GM18907 (cell line): ENCODE measurements around the gene OR2T2.
"Not testable (repeated sequence)": the region's sequence is repeated elsewhere in the genome, so short reads cannot be mapped to it uniquely, and the experiment has no call there.

ENCODE experiments used
- ATAC-seq: cut with Tn5 transposase; IDR thresholded peaks from one replicate; pipeline ENCODE4 v1.9.1; 2021; ENCODE audit warnings: mild to moderate bottlenecking, moderate library complexity; ENCODE audit not compliant: unreplicated experiment

Gene OR2T2, protein sequence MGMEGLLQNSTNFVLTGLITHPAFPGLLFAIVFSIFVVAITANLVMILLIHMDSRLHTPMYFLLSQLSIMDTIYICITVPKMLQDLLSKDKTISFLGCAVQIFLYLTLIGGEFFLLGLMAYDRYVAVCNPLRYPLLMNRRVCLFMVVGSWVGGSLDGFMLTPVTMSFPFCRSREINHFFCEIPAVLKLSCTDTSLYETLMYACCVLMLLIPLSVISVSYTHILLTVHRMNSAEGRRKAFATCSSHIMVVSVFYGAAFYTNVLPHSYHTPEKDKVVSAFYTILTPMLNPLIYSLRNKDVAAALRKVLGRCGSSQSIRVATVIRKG

DNA sequence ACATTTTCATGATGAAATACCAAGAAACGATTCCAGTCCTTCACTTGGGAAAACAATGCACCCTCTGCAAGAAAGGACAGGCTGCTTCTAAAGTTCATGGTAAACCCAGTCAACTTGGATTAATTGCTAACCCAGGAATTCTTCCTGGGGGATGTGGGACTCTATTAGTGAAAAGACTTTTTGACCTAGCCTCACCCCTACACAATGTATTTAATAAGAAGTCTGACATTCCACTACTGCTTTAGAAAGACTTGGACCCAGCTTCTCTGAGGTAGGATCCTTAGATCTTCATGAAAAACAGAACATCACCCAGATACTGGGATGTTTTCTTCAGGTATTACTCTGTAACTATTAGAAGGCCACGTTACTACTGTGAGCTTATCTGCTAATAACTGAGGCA, at the start of gene OR2T2:
Gene OR2T2, plus strand, starts transcription at position 239 of the 400 bp plus-strand sequence. CDS start 7,161 bp downstream, outside the sequence.
- ATAC-seq: not testable (repeated sequence)

DNA sequence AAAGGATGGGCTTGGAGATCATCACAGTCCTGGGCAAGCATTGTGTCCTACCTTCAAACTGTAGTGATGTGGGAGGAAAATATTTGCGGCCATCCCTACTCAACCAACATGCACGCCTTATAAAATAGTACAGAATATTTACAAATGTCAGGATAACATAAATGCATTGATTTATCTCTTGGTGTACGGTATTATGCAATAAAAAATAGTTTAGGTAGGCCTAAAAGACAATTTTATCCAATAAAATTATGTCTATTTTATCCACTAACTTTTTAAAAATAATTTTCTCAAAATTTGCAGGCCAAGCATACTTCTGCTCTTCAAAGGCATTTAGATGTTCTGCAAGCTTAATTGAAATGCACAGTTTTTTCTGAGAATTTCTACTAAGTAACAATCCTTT, 42.7 kb upstream of the OR2T2 start, which contains the start of gene OR2T1:
Gene OR2T1, plus strand, starts transcription at position 301 of the 400 bp plus-strand sequence. CDS start 3,100 bp downstream, outside the sequence.
- ATAC-seq: no peak

DNA sequence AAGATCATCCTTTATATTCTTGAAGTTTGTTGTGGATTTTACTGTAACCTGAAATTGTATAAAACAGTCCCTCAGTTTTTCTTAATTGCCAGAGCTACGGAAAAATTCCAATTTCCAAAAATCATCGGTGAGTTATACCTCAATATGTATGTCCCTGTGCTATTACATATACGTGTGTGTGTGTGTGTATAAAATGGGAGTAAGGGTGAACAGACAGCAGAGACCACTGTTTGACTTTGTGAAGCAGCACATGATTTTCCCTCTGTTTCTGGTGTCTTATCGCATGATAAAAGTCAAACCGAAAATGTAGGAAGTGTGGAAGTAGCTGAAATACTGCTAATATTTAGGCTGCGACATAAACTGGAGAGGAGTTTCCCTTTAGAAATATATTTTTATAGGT, 41.4 kb upstream of the OR2T2 start:
- ATAC-seq: no peak

DNA sequence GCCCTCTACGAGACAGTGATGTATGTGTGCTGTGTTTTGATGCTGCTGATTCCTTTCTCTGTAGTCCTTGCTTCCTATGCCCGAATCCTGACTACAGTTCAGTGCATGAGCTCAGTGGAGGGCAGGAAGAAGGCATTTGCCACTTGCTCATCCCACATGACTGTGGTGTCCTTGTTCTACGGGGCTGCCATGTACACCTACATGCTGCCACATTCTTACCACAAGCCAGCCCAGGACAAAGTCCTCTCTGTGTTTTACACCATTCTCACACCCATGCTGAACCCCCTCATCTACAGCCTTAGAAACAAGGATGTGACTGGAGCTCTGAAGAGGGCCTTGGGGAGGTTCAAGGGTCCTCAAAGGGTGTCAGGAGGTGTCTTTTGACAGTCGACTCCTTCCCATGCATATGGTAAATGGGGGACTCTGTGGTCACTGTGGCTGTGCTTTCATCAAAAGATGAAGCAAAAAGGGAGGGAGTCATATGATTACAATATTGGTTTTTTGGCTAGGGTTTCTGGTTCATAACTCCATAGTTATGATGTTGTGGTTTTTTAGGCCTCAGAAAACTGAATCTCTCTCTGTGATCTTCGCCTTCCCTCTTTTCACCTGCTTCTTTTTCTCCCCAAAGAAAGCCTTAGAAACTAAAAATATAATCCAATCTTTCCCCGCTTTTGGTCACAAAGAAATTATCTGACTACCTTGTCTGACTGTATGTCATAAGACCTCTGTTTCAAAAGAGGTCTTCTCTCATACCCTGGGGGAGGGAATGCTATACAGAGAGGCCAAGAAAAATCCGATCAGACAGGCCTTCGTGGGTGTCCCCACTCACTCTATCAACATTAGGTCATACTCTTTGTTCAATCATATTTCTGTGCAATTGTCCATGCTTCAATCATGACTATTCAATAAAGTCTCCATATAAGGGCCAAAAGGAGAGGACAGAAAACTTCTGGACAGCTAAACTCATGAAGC, 38.4 kb upstream of the OR2T2 start:
- no peak for ATAC-seq

DNA sequence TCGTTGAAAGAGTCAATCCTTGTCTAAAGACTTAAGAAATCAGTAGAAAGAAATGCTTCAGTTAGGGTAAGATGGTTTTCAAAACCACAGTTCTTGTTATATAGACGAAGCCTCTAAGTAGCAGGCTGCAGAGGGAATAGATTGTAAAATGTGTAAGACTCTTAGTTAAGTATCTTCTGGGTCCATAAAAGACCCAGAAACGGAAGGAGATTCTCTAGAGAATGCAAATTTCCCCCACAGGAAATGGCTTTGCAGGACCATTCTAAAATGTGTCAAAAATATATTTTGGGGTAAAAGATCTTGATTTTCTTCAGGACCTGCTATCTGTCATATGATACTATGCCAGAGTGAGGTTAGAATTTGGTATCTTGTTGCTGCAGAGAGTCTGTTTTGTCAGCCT, 29.2 kb upstream of the OR2T2 start:
- ATAC-seq: no peak

DNA sequence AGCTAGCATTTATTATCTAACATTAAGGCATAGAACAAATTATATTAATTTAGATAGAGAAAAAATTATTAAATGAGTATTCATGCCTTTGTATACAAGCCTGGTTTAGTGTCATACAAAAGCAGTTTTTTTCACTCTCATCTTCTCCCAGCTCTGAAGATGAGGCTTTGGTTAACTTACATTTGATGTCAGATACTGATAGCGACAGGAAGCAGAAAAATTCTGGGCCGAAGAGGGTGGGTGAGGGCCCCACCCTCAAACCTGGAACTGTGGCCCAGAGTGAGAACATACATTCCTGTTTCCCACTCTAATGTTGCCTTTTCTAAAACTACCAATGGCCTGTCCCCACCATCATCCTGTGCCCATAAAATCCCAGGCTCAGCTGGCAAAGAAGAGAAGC, 27.6 kb upstream of the OR2T2 start:
- ATAC-seq: no peak

DNA sequence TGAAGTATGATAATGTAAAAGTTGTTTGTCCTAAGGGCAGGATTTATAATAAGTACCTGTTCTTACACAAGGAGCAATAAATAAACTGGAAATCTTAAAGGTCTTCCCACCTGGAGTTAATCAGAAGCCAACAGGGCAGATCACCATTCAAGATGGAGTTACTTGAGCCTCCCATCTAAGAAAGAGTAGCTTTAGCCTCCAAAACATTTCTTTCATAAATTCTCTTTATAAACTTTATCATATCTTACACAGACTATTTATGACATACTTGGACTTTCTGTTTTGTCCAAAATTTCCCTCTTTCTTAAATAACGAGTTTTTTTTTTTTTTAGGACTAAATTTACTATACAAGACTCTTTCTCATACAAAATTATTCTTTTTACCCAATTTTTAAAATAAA, 24.1 kb upstream of the OR2T2 start:
- ATAC-seq: no peak

DNA sequence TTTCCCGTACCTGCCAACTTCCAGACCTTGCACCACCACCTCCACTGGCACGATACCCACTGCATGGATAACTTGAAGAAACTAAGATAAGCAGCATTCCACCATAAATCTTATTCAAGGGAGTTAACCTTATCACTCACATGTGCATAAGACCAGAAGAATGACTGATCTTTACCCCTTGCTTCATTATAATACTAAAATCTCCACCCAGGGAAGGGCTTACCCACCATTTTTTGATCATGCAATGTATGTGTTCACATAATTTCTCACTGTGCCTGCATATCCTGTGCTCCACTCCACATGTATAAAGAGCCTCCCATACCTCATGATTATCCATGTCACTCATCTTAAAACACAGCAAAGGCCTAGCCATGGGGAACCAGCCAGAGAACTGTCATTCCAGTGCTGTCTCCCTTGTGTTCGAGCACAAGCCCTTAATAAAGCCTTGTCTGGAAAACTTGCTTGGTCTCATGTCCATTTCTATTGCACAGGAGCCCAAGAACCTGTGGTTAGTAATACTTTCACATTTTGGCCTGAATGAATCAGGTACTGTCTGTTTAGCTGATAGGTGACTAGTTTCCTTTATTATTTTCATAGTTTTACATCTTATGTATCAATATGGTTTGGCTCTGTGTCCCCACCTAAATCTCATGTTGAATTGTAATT, 17.8 kb upstream of the OR2T2 start:
- peak; percentile 51 for ATAC-seq

DNA sequence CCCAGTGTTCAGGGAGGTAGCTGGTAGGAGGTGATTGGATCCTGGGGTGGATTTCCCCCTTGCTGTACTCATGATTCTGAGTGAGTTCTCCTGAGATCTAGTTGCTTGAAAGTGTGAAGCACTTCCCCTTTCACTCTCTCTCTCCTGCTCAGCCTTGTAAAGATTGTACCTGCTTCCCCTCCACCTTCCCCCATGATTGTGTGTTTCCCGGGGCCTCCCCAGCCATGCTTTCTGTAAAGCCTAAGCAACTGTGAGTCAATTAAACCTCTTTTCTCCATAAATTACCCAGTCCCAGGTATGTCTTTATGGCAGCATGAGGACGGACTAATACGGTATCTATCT, 17.3 kb upstream of the OR2T2 start:
- ATAC-seq: peak; percentile 97

DNA sequence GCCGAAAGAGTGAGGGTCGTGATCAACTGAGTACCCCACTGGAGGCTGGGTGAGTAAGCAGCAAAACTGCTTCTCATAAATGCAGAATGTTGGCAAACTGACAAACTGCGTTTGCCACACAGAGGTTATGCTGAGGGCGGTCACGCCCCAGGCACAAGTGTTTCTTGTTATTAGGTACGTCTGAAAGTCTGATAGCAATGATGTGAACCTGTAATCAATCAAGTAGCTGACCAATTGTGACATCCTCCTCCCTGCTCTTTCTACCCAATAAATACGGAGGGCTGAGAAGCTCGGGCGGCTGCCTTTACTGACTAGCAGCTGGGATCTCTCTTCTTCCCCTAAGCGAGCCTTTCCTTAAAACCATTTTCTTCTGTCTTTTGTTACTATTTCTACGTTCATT, 13.8 kb upstream of the OR2T2 start:
- not testable (repeated sequence) for ATAC-seq

DNA sequence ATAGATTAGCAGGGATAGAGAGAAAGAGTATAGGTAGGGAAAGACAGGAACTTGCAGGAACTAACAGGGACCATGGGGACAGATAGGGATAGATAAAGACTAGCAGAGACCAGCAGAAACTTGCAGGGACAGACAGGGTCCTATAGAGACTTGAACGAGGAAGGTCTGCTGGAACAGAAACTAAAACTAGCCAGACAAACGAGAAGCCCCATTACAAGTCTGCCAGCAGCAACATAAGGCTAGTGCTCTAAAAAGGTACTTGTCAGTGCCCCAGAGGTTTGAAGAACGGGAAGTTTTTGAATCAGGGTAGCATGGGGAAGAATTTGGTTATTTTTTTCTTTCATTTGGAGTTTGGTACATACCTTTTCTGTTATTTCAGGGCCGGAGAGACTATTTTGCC, 13.2 kb upstream of the OR2T2 start:
- not testable (repeated sequence) for ATAC-seq

DNA sequence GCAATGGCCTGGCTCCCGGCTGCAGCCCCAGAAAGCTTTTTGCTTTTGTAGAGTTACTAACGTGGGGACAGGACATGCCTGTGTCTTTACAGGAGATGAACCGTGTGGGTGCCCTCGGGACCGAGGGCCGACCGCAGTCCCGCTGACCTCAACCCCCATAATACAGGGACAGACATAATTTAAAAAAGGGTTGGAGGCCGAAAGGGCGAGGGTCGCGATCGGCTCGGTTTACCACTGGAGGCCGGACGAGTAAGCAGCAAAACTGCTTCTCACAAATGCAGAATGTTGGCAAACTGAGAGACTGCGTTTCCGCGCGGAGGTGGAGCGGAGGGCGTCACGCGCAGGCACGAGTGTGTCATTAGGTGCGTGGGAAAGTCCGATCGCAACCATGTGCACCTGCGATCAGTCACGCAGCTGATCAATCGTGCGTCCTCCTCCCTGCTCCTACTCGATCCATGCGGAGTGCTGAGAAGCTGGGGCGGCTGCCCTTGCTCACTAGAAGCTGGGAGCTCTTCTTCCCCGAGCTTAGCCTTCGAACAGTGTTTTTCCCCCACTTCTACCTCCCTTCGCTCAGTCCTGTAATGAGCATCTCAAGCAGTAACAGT, 11.5 kb upstream of the OR2T2 start:
- not testable (repeated sequence) for ATAC-seq

DNA sequence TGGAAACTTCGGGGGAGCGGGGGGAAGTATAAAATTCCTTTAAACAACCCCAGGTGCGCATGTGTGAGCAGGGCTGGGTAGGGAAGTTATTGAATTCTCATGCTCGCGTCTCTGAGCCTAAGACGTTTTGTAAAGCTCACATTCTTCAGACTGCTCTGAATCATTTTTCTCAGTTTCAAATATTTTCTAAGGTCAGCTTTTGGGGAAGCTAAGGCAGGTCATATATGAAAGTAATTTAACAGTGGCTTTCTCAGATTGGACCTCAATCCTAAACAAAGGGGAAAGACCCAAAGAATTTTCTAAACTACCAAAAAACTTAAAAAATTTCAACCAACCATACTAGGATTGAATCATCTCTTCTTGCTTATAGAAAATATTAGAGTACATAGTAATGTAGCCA, 10.5 kb upstream of the OR2T2 start:
- peak; percentile 62 for ATAC-seq

DNA sequence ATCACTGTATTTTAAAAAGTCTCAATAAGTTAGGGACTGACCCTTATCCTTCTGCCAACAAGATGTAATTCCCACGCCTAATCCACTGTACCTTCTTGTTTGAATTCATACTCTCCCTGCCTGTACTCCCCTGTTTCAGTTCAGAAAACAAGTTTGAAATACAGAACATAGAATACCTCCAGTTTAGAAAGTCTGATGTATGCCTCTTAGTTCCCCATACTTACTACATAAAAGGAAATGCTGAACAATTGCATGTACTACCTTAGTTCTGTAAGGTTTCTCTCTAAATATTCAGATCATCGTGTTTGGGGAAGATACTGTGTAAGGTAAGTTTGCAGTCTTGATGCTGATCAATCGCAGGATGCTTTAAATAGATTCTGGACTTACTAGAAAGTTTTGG, 9.1 kb upstream of the OR2T2 start:
- not testable (repeated sequence) for ATAC-seq

DNA sequence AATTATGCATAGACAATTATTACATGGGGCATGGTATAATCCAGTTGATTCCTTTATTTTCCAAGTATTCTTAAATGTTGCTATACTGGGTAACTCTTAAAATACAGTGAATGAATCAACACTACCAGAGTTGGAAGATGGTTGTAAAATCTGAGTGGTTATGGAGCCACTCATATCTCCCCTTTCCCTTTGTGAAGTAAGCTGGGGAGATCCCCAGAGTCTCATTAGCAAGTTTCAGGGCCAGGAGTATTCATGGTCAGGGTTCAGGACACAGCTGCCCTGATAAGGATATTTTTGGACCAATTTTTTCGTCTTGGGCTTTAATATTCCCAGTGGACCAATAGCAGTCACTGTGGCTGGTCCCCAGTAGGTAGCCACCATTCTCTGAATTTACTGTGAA, 6.8 kb upstream of the OR2T2 start:
- peak; percentile 44 for ATAC-seq

DNA sequence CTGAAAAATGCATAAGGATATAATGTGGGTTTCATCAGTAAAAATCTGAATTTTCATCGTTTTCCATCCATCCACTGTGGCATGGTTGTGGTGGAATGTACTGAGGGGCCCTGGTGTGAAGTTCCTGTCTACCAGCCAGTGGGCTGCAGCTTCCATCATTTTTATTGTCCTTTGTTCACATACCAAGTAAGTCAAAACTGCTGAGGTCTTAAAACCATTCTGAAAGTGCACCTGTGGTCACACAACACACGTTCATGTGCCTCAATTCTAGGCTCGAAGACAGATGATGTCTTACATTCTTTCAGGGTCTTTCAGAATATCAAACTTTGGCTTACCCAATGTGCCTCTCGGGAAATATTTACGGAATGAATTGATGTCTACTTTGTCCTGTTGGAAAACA, 6.2 kb upstream of the OR2T2 start:
- ATAC-seq: not testable (repeated sequence)

DNA sequence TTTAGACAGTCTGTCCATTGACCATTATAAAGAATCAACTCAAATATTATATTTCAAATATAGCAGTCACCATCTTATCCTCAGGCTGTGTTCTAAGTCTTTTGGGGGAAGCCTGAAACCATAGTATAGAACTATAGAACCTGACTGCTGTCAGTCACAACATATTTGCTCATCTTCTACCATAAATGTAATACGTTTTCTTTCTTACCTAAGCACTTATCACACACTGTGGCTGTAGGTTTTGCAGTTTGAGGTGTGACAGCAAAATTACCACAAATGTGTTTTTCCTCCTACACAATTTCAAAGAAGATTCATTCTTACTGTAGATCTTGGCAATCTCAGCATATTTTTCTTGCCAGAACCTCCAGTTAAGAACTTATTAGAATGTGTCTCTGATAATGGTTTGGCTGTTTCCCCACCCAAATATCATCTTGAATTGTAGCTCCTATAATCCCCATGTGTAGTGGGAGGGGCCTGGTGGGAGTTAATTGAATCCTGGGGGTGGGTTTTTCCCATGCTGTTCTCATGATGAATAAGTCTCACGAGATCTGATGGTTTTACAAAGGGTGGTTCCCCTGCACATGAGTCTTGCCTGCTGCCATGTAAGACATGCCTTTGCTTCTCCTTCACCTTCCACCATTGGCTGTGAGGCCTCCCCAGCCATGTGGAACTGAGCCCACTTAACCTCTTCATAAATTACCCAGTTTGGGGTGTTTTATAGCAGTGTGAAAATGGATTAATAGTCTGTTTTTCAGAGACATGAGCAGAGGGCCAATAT, 2.7 kb upstream of the OR2T2 start:
- not testable (repeated sequence) for ATAC-seq

DNA sequence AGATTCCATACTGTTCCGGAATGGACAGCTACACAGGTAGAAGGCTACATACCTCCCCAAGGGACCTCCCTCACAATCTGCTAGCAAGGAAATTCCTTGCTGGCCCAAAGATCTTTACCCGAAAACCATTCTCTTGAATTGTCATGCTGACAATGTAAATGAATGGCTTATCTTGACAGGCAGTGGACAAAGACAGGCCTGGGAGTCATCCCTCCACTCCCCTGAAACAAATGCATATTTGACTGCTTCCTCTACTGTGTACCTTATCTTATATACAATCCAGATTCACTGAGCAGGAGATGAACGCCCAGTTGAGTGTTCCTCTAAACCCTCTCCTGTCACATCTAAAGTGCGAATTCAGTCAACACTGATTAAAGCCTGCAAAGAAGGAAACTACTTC, 834 bp upstream of the OR2T2 start:
- not testable (repeated sequence) for ATAC-seq

DNA sequence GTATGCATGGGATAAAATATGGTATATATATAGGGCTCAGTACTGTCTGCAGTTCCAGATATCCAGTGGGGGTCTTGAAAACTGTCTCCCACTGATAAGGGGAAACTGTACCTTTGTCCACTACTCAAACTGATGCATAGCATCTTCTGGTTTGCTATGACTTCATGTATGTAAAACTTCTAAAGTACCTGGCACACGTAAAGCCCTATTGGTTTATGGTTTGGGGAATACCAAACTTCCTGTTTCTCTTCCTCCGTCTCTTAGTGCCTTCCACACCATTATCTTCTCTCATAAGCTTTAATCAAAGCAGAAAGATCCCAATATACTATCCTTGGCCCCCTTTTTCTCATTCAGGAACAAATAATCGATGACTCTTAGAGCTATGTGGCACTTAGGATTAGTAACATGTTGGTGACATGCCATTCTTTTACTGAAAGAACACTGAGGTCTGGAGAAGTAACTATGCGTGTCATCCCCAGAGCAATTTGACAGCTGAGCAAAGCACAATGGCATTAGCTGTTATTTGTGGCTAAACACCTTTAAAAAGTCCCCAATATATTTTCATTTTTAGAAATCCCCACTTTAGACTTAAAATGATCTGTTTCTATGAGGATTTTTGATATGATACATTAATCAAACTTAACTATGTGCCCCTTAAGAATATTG, 3.1 kb downstream of the OR2T2 start:
- peak; percentile 74 for ATAC-seq
